ENCODE measurements around the gene TUBGCP6.
A peak's percentile ranks its signal among the peaks of the same experiment; 100 is the strongest.

Gene TUBGCP6

GRCh38 chr22:50197000-50197800 lies 47.6 kb downstream of the TUBGCP6 start:
- H3K27me3 ChIP-seq (ENCODE audit: low read depth), result no peaks in the 10 kb centered on the region
- H3K4me3 ChIP-seq, result no peak overlapping the region
- DNase-seq (ENCODE audit: low spot score in 2 of 2), result no peak
- 0 out of 2 replicates have a peak, but pooled peaks cover 5% of the 10 kb centered on the region for H3K4me1 ChIP-seq
- no peaks in the 10 kb centered on the region for H3K9me3 ChIP-seq
- in situ Hi-C loops (cut with MboI; ENCODE audit: low sequenced_read_pairs), result no loop called here
- H3K36me3 ChIP-seq (replicated peaks), result peaks cover 54% of the 10 kb centered on the region

GRCh38 chr22:50196256-50196655 lies 48.6 kb downstream of the TUBGCP6 start:
- in situ Hi-C loops (cut with MboI; ENCODE audit: low sequenced_read_pairs), result no loop called here
- no peak for DNase-seq (ENCODE audit: low spot score in 2 of 2)
- Histone ChIP-seq H3K27me3 (ENCODE audit: low read depth) (no peaks in the 10 kb centered on the region), H3K4me1 (0 out of 2 replicates have a peak, but pooled peaks cover 5% of the 10 kb centered on the region), H3K4me3 (no peak overlapping the region), H3K36me3 (replicated peaks) (peaks cover 64% of the 10 kb centered on the region), H3K9me3 (no peaks in the 10 kb centered on the region)

- Histone ChIP-seq H3K27me3 (ENCODE audit: low read depth) (no peaks in the 10 kb centered on the region), H3K9me3 (no peaks in the 10 kb centered on the region), H3K4me3 (no peak overlapping the region), H3K4me1 (peaks cover 15% of the 10 kb centered on the region), H3K36me3 (replicated peaks) (peaks cover 61% of the 10 kb centered on the region)
- no peak for DNase-seq (ENCODE audit: low spot score in 2 of 2)
- in situ Hi-C loops (cut with MboI; ENCODE audit: low sequenced_read_pairs), result no loop called here
Measured at GRCh38 chr22:50194037-50194805, 50.6 kb downstream of the TUBGCP6 start.

- no peaks in the 10 kb centered on the region for H3K9me3 ChIP-seq
- no peak overlapping the region for H3K4me3 ChIP-seq
- DNase-seq (ENCODE audit: low spot score in 2 of 2), result no peak
- H3K4me1 ChIP-seq, result peaks cover 15% of the 10 kb centered on the region
- peaks cover 61% of the 10 kb centered on the region for H3K36me3 ChIP-seq (replicated peaks)
- in situ Hi-C loops (cut with MboI; ENCODE audit: low sequenced_read_pairs), result no loop called here
- H3K27me3 ChIP-seq (ENCODE audit: low read depth), result no peaks in the 10 kb centered on the region
Measured at GRCh38 chr22:50193621-50194020, 51.2 kb downstream of the TUBGCP6 start.

- in situ Hi-C loops (cut with MboI; ENCODE audit: low sequenced_read_pairs), result no loop called here
- H3K4me1 ChIP-seq, result peaks cover 15% of the 10 kb centered on the region
- H3K4me3 ChIP-seq, result no peak overlapping the region
- H3K27me3 ChIP-seq (ENCODE audit: low read depth), result no peaks in the 10 kb centered on the region
- H3K36me3 ChIP-seq (replicated peaks), result peaks cover 59% of the 10 kb centered on the region
- no peaks in the 10 kb centered on the region for H3K9me3 ChIP-seq
- no peak for DNase-seq (ENCODE audit: low spot score in 2 of 2)
Measured at GRCh38 chr22:50192436-50193204, 52.2 kb downstream of the TUBGCP6 start.

GRCh38 chr22:50190941-50191741 lies 53.7 kb downstream of the TUBGCP6 start:
- no peaks in the 10 kb centered on the region for H3K9me3 ChIP-seq
- DNase-seq (ENCODE audit: low spot score in 2 of 2), result no peak
- H3K4me3 ChIP-seq, result peak overlapping the region; percentile 26
- H3K27me3 ChIP-seq (ENCODE audit: low read depth), result no peaks in the 10 kb centered on the region
- in situ Hi-C loops (cut with MboI; ENCODE audit: low sequenced_read_pairs), result no loop called here
- peaks cover 52% of the 10 kb centered on the region for H3K36me3 ChIP-seq (replicated peaks)
- peaks cover 19% of the 10 kb centered on the region for H3K4me1 ChIP-seq

DNA sequence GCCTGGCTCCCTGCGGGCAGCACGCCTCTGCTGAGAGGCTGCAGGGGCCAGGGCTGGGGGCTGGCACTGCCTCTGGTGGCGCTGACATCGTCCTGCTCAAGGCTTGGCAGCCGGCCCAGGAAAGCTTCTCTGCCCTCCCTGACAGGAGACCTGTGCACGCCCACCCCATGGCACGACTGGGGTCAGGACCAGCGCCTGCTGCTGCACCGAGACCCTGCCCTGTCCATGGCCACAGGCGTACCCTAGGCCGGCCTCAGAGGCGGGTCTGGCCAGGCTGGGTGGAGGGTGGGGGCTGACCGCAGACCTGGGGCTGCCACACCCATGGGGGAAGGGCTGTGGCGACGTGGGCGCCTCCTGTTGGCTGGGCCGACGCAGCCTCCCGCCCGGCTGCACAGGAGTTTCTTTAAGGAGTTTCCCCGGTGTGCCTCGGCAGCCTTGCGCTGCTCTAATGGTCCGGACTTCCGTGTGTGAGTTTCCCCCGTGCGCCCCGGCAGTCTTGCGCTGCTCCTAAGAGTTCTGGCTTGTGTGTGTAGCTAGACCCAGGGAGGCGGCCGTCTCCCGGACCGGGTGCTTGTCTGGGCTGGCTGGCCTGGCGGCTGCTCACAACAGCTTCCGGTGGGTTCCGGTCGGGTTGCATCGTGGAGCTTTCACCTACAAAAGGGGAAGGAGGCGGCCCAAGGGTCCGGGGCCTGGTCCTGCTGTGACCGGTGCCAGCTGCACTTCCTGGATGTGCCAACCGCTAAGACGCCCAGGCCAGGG lies 54.5 kb downstream of the TUBGCP6 start:
- in situ Hi-C loops (cut with MboI; ENCODE audit: low sequenced_read_pairs), result no loop called here
- Histone ChIP-seq H3K4me3 (peak overlapping the region; percentile 26), H3K27me3 (ENCODE audit: low read depth) (no peaks in the 10 kb centered on the region), H3K36me3 (replicated peaks) (peaks cover 46% of the 10 kb centered on the region), H3K4me1 (peaks cover 19% of the 10 kb centered on the region), H3K9me3 (no peaks in the 10 kb centered on the region)
- peak; percentile 44 to 81 for DNase-seq (ENCODE audit: low spot score in 2 of 2)

GRCh38 chr22:50189849-50190181 lies 55.0 kb downstream of the TUBGCP6 start:
- in situ Hi-C loops (cut with MboI; ENCODE audit: low sequenced_read_pairs), result no loop called here
- H3K4me3 ChIP-seq, result peak overlapping the region; percentile 26
- no peaks in the 10 kb centered on the region for H3K27me3 ChIP-seq (ENCODE audit: low read depth)
- DNase-seq (ENCODE audit: low spot score in 2 of 2), result no peak
- H3K9me3 ChIP-seq, result no peaks in the 10 kb centered on the region
- peaks cover 42% of the 10 kb centered on the region for H3K36me3 ChIP-seq (replicated peaks)
- peaks cover 21% of the 10 kb centered on the region for H3K4me1 ChIP-seq

- no peaks in the 10 kb centered on the region for H3K27me3 ChIP-seq (ENCODE audit: low read depth)
Measured at GRCh38 chr22:50189184-50189848, 55.5 kb downstream of the TUBGCP6 start.

GRCh38 chr22:50188356-50188755 lies 56.5 kb downstream of the TUBGCP6 start:
- no peaks in the 10 kb centered on the region for H3K27me3 ChIP-seq (ENCODE audit: low read depth)
- in situ Hi-C loops (cut with MboI; ENCODE audit: low sequenced_read_pairs), result no loop called here
- H3K4me3 ChIP-seq, result no peak overlapping the region
- peaks cover 31% of the 10 kb centered on the region for H3K36me3 ChIP-seq (replicated peaks)
- no peak for DNase-seq (ENCODE audit: low spot score in 2 of 2)
- H3K4me1 ChIP-seq, result peaks cover 21% of the 10 kb centered on the region
- no peaks in the 10 kb centered on the region for H3K9me3 ChIP-seq

More at GRCh38 chr22:50189184-50189848, 55.5 kb downstream of the TUBGCP6 start:
- no peak for DNase-seq (ENCODE audit: low spot score in 2 of 2)
- Histone ChIP-seq H3K4me3 (no peak overlapping the region), H3K9me3 (no peaks in the 10 kb centered on the region), H3K4me1 (peaks cover 21% of the 10 kb centered on the region), H3K36me3 (replicated peaks) (peaks cover 37% of the 10 kb centered on the region)
- in situ Hi-C loops (cut with MboI; ENCODE audit: low sequenced_read_pairs), result no loop called here

- DNase-seq (ENCODE audit: low spot score in 2 of 2), result no peak
- peaks cover 21% of the 10 kb centered on the region for H3K4me1 ChIP-seq
- in situ Hi-C loops (cut with MboI; ENCODE audit: low sequenced_read_pairs), result no loop called here
- peaks cover 22% of the 10 kb centered on the region for H3K36me3 ChIP-seq (replicated peaks)
- no peaks in the 10 kb centered on the region for H3K27me3 ChIP-seq (ENCODE audit: low read depth)
- peak overlapping the region; percentile 58 for H3K4me3 ChIP-seq
- H3K9me3 ChIP-seq, result no peaks in the 10 kb centered on the region
Measured at GRCh38 chr22:50186761-50187523, 57.9 kb downstream of the TUBGCP6 start.
